Heart left ventricle (tissue), 16 donors: ENCODE data around the gene IL1RAPL1. TPM values are rescaled to one million over a fixed set of nuclear protein-coding genes. Genes with fewer than 3 reads are reported as not detected.

Experiments
- ATAC-seq, 4 donors: fragments of 200-7000 bp; cut with Tn5 transposase; one replicate each; pipeline ENCODE4 v1.9.1; 2020 to 2022; ENCODE audit warnings: moderate library complexity in 4 of 4, mild to moderate bottlenecking in 3 of 4, moderate number of reproducible peaks in 1 of 4
- DNase-seq, 5 donors: peaks; one replicate each; pipeline ENCODE4 v3.0.0-alpha.2; 2020
- H3K27ac ChIP-seq, 12 donors: fragments of 200-600 bp; sonication (generic) in 4 of 12; one replicate each; pipeline versions ENCODE4 v1.5.0 to v1.8.0; 2016 to 2022; ENCODE audit warnings: mild to moderate bottlenecking in 2 of 12
- H3K27me3 ChIP-seq, 9 donors: fragments of 200-600 bp; sonication (generic) in 2 of 9; one replicate each; pipeline versions ENCODE4 v1.5.1 to v1.8.0; 2016 to 2022; ENCODE audit warnings: mild to moderate bottlenecking in 3 of 9
- H3K36me3 ChIP-seq, 9 donors: fragments of 200-600 bp; sonication (generic) in 2 of 9; one replicate each; pipeline versions ENCODE4 v1.5.0 to v1.8.0; 2018 to 2022; ENCODE audit warnings: mild to moderate bottlenecking in 2 of 9
- H3K4me1 ChIP-seq, 12 donors: fragments of 200-600 bp; sonication (generic) in 4 of 12; one replicate each; pipeline versions ENCODE4 v1.5.0 to v1.8.0; 2016 to 2022; ENCODE audit warnings: mild to moderate bottlenecking in 3 of 12
- H3K4me3 ChIP-seq, 12 donors: fragments of 200-600 bp; sonication (generic) in 4 of 12; one replicate each; pipeline versions ENCODE4 v1.5.0 to v1.8.0; 2017 to 2022; ENCODE audit warnings: mild to moderate bottlenecking in 9 of 12, moderate library complexity in 4 of 12
- H3K9me3 ChIP-seq, 12 donors: fragments of 200-600 bp; sonication (generic) in 4 of 12; one replicate each; pipeline versions ENCODE4 v1.5.0 to v1.8.0; 2016 to 2022; ENCODE audit warnings: mild to moderate bottlenecking in 1 of 12
- POLR2A ChIP-seq, 2 donors: fragments of 450-650 bp; IDR thresholded peaks; one replicate each; pipeline ENCODE4 v1.6.1; 2017; ENCODE audit warnings: antibody characterized with exemption in 2 of 2, mild to moderate bottlenecking in 2 of 2, moderate library complexity in 2 of 2
- WGBS, 4 donors: extraction: QIAGEN DNeasy Blood & Tissue Kit in 2 of 4; methylation state at CpG; one replicate each; pipeline versions ENCODE4 v1.1.5 to v1.1.7; 2013 to 2018; 5-methylcytosine and 5-hydroxymethylcytosine counted together
- intact Hi-C, 10 donors: fragments of 100-400 bp; cut with DNase I; formaldehyde crosslinking; loops; one replicate each; pipeline versions ENCODE4 v1.11.1 to v1.14.2; 2022
- polyA plus RNA-seq, 2 donors: library from polyadenylated mRNA; stranded (reverse); fragments of 200-250 nt; gene quantifications; one replicate each; pipeline ENCODE4 v1.2.3, GENCODE V29; 2013
- total RNA-seq, 9 donors: library from RNA; depleted of rRNA in 2 of 9; stranded (reverse); fragments of >200 nt in 2 of 9; fragmentation: NEBNext Ultra II Directional in 3 of 9; extraction: Animal tissue kit (Norgen Biotek cat#: 25700) in 3 of 9; gene quantifications; one replicate each; pipeline versions ENCODE4 v1.1.0 to v1.2.4, GENCODE V29; 2016 to 2023
- TF ChIP-seq, protein P1 (sequence below), 12 donors: fragments of 200-600 bp; sonication (generic) in 4 of 12; IDR thresholded peaks; one replicate each; pipeline versions ENCODE4 v1.5.0 to v1.8.0; 2018 to 2022; ENCODE audit warnings: antibody characterized with exemption in 12 of 12, mild to moderate bottlenecking in 5 of 12
- donor health status: ischemic (EF 13 %, LVEDD 7.1; RV severe dilation, severe dysfunction).
- donor health status: healthy with polysubstance abuse.
- donor health status: DM: no; HTN: yes; CAD: no.
- donor health status: DM: no; HTN: no; CAD: no.
- donor health status: ischemic (EF 25% LVEDD 6.9; RV normal size, moderate dysfunction).
- donor health status: ischemic (EF 25% LVEDD 5.7; RV mildly dilated, moderate dysfunction).
- donor health status: healthy.
- donor health status: DM: yes; HTN: yes; CAD: no.
- donor health status: ischemic (EF 35%, LVEDD 5.7; RV mildly dilated, moderate dysfunction).
- donor health status: nonischemic (EF 11% LVEDD 7.7; RV severe dilation, severe dysfunction).
- donor health status: DM: yes; HTN: yes; CAD: no.
- donor health status: PGD.
- donor health status: ischemic (EF 29% LVEDD 5.4; RV normal size, mild dysfunction).
- donor health status: nonischemic (EF 23%, LVEDD 6.1; RV moderate dilation, normal function).

The IL1RAPL1 gene
- total and polyA plus RNA-seq, 11 donors: 0.42 to 4.7 (median 2.3) TPM

DNA sequence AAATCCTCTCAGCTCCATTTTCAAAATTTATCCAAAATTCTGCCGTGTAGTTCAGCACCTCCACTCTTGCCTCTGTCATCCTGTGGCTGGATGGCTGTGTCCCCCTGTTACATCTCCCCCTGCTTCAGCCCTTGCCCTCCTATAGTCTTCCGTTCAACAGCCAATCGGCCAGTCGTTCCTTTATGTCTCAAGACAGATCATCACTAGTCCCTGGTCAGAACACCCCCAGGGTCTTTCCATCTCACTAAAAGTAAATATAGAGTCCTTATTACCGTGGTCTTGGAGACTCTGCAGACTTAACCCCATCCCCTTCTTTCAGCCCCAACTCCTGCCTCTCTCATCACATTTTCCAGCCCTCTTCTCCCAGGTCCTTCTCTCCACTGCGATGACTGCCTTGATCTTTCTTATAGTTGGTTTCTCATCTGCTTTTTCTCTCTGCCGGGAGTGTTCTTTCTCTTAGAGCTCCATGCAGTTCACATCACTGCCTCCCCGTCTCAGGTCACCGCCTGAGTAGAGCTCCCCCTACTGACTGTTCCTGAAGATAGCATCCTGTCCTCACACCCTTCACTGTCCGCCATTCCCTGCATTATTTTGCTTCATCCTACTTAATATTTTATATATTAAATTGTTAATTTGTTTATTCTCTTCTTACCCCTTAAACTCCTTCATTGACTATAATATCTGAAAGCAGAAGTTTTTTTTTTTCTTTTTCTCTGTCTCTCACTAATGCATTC lies 891.3 kb downstream of the IL1RAPL1 start:
- Histone ChIP-seq H3K27ac (no peak overlapping the region), H3K27me3 (no peaks in the 10 kb centered on the region), H3K36me3 (no peaks in the 10 kb centered on the region), H3K4me3 (no peak overlapping the region), H3K9me3 (no peaks in the 10 kb centered on the region), H3K4me1 (no peaks in the 10 kb centered on the region)
- intact Hi-C loops: no loop called here
- ATAC-seq (peak in 2 of 4 donors; percentile 61 to 68), DNase-seq (no peak)
- TF ChIP-seq, protein P1, sequence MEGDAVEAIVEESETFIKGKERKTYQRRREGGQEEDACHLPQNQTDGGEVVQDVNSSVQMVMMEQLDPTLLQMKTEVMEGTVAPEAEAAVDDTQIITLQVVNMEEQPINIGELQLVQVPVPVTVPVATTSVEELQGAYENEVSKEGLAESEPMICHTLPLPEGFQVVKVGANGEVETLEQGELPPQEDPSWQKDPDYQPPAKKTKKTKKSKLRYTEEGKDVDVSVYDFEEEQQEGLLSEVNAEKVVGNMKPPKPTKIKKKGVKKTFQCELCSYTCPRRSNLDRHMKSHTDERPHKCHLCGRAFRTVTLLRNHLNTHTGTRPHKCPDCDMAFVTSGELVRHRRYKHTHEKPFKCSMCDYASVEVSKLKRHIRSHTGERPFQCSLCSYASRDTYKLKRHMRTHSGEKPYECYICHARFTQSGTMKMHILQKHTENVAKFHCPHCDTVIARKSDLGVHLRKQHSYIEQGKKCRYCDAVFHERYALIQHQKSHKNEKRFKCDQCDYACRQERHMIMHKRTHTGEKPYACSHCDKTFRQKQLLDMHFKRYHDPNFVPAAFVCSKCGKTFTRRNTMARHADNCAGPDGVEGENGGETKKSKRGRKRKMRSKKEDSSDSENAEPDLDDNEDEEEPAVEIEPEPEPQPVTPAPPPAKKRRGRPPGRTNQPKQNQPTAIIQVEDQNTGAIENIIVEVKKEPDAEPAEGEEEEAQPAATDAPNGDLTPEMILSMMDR (IDR thresholded peaks at IDR 0.05): peak; percentile 12 to 52 (median 36)
- no peak for TF ChIP-seq POLR2A (IDR thresholded peaks at IDR 0.05)
- WGBS, 4 donors: 46 to 53% (median 51%) methylated on average over 10 of the region's 10 CpGs

DNA sequence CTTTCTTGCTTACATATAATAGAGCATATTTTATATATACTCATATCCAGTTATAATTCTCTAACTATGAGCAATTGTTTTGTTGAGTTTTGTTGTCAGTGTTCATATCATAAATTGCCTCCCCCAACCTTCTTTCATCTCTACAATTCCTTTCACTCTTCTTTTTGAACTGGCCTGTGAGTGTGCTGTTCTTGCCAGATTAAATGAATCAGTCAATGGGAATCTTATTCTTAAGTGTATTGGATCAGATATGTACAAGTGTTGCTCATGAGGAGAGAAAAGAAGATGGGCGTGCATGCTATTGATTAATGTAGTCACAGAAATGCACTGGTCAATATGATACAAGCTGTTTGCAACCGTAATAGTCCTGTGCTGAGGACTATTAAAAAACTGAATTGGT lies 900.0 kb downstream of the IL1RAPL1 start:
- TF ChIP-seq, protein P1 (IDR thresholded peaks at IDR 0.05): no peak
- no peak for TF ChIP-seq POLR2A (IDR thresholded peaks at IDR 0.05)
- H3K27ac ChIP-seq: no peak overlapping the region

DNA sequence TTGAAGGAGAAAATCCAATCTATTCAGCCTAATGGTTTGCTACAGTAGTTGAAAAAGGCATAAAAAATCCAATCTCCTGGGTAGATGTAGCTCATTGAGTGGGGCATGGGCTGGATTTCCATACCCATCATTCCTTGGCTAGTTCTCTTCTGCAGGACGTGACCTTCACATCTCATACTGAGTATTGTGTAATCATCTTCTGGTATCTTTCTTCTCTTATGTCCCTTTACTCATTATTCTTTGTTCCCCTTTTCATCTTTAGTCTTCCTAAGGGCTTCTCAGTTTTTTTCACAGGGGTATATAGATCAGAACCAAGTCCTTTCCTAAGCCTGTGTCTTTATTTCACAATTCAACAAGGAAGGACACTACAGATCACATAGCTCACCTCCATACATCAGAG lies 900.5 kb downstream of the IL1RAPL1 start:
- Histone ChIP-seq H3K27ac (no peak overlapping the region), H3K27me3 (no peaks in the 10 kb centered on the region), H3K9me3 (no peaks in the 10 kb centered on the region), H3K36me3 (no peaks in the 10 kb centered on the region), H3K4me3 (no peak overlapping the region), H3K4me1 (no peaks in the 10 kb centered on the region)
- 48 to 84% (median 70%) methylated on average over 1 of the region's 1 CpG for WGBS, 4 donors
- intact Hi-C loops: no loop called here
- ATAC-seq (peak in 1 of 4 donors; percentile 22), DNase-seq (no peak)
- TF ChIP-seq, protein P1 (IDR thresholded peaks at IDR 0.05): no peak
- TF ChIP-seq POLR2A (IDR thresholded peaks at IDR 0.05): no peak

More for the DNA sequence above, 900.0 kb downstream of the IL1RAPL1 start:
- no peak for DNase-seq
- WGBS, 4 donors: 71 to 96% (median 87%) methylated on average over 2 of the region's 2 CpGs
- Histone ChIP-seq H3K36me3 (no peaks in the 10 kb centered on the region), H3K9me3 (no peaks in the 10 kb centered on the region), H3K4me1 (no peaks in the 10 kb centered on the region), H3K27me3 (no peaks in the 10 kb centered on the region), H3K4me3 (no peak overlapping the region)
- intact Hi-C loops: no loop called here
- ATAC-seq: no peak

DNA sequence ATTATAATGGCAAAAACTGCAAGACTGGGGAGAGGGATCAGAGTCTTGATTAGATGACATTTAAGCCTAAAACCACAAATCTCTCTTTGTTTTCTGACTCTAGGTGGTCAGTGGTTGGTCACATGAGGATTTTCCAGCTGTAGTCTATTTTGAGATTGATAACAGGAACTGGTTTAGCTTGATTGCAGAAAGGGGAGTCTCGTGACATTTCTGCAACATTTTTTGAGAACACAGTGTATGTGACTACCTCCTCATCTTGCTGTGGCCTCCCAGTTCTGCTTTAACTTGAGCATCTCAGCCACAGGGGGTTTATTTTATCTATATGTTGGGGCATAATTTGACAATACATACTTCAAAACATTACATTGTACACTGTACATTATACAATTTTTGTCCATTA lies 901.7 kb downstream of the IL1RAPL1 start:
- intact Hi-C loops: no loop called here
- TF ChIP-seq, protein P1 (IDR thresholded peaks at IDR 0.05): no peak
- TF ChIP-seq POLR2A (IDR thresholded peaks at IDR 0.05): no peak
- no peak for DNase-seq
- Histone ChIP-seq H3K27me3 (no peaks in the 10 kb centered on the region), H3K4me3 (no peak overlapping the region), H3K9me3 (no peaks in the 10 kb centered on the region), H3K4me1 (no peaks in the 10 kb centered on the region), H3K27ac (no peak overlapping the region), H3K36me3 (no peaks in the 10 kb centered on the region)
- no peak for ATAC-seq
- 4 to 42% (median 14%) methylated on average over 1 of the region's 1 CpG for WGBS, 4 donors
